Upper lobe of right lung (tissue), 1 donor: Measurements from ENCODE around the gene RGS3. TPM values are rescaled to one million over a fixed set of nuclear protein-coding genes. Genes with fewer than 3 reads are reported as not detected.

Experiments used
- ATAC-seq: fragments of 200-7000 bp; cut with Tn5 transposase; one replicate; pipeline ENCODE4 v1.9.1; 2020; ENCODE audit warnings: mild to moderate bottlenecking, moderate library complexity
- DNase-seq: peaks from one replicate; pipeline ENCODE4 v3.0.0-alpha.2; 2020
- H3K27ac ChIP-seq: fragments of 200-600 bp; one replicate; pipeline ENCODE4 v1.8.0; 2022
- H3K27me3 ChIP-seq: fragments of 200-600 bp; one replicate; pipeline ENCODE4 v1.8.0; 2022; ENCODE audit warnings: mild to moderate bottlenecking
- H3K36me3 ChIP-seq: fragments of 200-600 bp; one replicate; pipeline ENCODE4 v1.8.0; 2022
- H3K4me1 ChIP-seq: fragments of 200-600 bp; one replicate; pipeline ENCODE4 v1.8.0; 2022
- H3K4me3 ChIP-seq: fragments of 200-600 bp; one replicate; pipeline ENCODE4 v1.8.0; 2022; ENCODE audit warnings: mild to moderate bottlenecking
- H3K9me3 ChIP-seq: fragments of 200-600 bp; one replicate; pipeline ENCODE4 v1.8.0; 2022
- CTCF ChIP-seq: fragments of 200-600 bp; IDR thresholded peaks from one replicate; pipeline ENCODE4 v1.8.0; 2022; ENCODE audit warnings: antibody characterized with exemption
- intact Hi-C: fragments of 100-400 bp; cut with DNase I; formaldehyde crosslinking; loops from one replicate; pipeline ENCODE4 v1.11.0; 2022
- total RNA-seq: library from RNA; stranded (reverse); fragmentation: NEBNext Ultra II Directional; extraction: Animal tissue kit (Norgen Biotek cat#: 25700); gene quantifications from one replicate; pipeline ENCODE4 v1.2.1, GENCODE V29; 2021
- donor health status: DM: no; HTN: yes; CAD: no; lungs with severe emphysema.

RGS3 gene
- total RNA-seq, 1 donor from 2014 or later: 71.1 TPM

- Histone ChIP-seq H3K9me3 (no peaks in the 10 kb centered on the region), H3K4me3 (no peak overlapping the region), H3K27ac (no peak overlapping the region), H3K36me3 (no peaks in the 10 kb centered on the region), H3K4me1 (peaks cover 29% of the 10 kb centered on the region), H3K27me3 (no peaks in the 10 kb centered on the region)
- no peak for TF ChIP-seq CTCF
- intact Hi-C loops: no loop called here
- DNase-seq: no peak
- ATAC-seq: no peak
Observed at GRCh38 chr9:113573959-113574352, 110.4 kb downstream of the RGS3 start.

- intact Hi-C loops: no loop called here
- Histone ChIP-seq H3K27ac (peak overlapping the region; percentile 0), H3K36me3 (no peaks in the 10 kb centered on the region), H3K4me3 (no peak overlapping the region), H3K4me1 (peaks cover 33% of the 10 kb centered on the region), H3K27me3 (no peaks in the 10 kb centered on the region), H3K9me3 (no peaks in the 10 kb centered on the region)
- TF ChIP-seq CTCF: no peak
- DNase-seq: peak; percentile 30
- no peak for ATAC-seq
Observed at GRCh38 chr9:113574441-113575262, 111.1 kb downstream of the RGS3 start.

GRCh38 chr9:113577525-113578261 is 114.2 kb downstream of the RGS3 start:
- Histone ChIP-seq H3K9me3 (no peaks in the 10 kb centered on the region), H3K36me3 (no peaks in the 10 kb centered on the region), H3K27ac (peak overlapping the region; percentile 79), H3K27me3 (no peaks in the 10 kb centered on the region), H3K4me1 (peaks cover 63% of the 10 kb centered on the region), H3K4me3 (no peak overlapping the region)
- TF ChIP-seq CTCF: no peak
- DNase-seq (no peak), ATAC-seq (no peak)
- intact Hi-C loops: no loop called here

GRCh38 chr9:113578279-113578865 is 114.8 kb downstream of the RGS3 start:
- ATAC-seq (no peak), DNase-seq (no peak)
- H3K27ac ChIP-seq: peak overlapping the region; percentile 79
- TF ChIP-seq CTCF: no peak
- H3K4me3 ChIP-seq: no peak overlapping the region
- peaks cover under 1% of the 10 kb centered on the region for H3K36me3 ChIP-seq
- no peaks in the 10 kb centered on the region for H3K9me3 ChIP-seq
- H3K4me1 ChIP-seq: peaks cover 69% of the 10 kb centered on the region
- H3K27me3 ChIP-seq: no peaks in the 10 kb centered on the region
- intact Hi-C loops: no loop called here

- no peak for TF ChIP-seq CTCF
- Histone ChIP-seq H3K9me3 (no peaks in the 10 kb centered on the region), H3K4me1 (peaks cover 65% of the 10 kb centered on the region), H3K27ac (peak overlapping the region; percentile 79), H3K27me3 (no peaks in the 10 kb centered on the region), H3K4me3 (no peak overlapping the region), H3K36me3 (peaks cover 5% of the 10 kb centered on the region)
- peak; percentile 79 for DNase-seq
- peak; percentile 32 for ATAC-seq
- intact Hi-C loops: no loop called here
Observed at GRCh38 chr9:113578882-113579282, 115.4 kb downstream of the RGS3 start.
